ENCODE results near the gene IL12A. TPM values are rescaled to one million over a fixed set of nuclear protein-coding genes. Genes with fewer than 3 reads are reported as not detected.

The IL12A gene
- total RNA-seq, 1 experiment from 2014 or later = not detected

GRCh38 chr3:159964166-159964973 lies 24.3 kb upstream of the IL12A start:
- Histone ChIP-seq H3K4me1 (ENCODE audit: control insufficient read depth, insufficient read depth, low read length) (no peaks in the 10 kb centered on the region), H3K4me3 (ENCODE audit: low read depth in 2 of 2, low read length in 2 of 2) (no peak overlapping the region), H3K9me3 (ENCODE audit: control insufficient read depth, insufficient read depth, low read depth, low read length) (no peaks in the 10 kb centered on the region), H3K36me3 (ENCODE audit: control insufficient read depth, insufficient read depth, low read length) (no peaks in the 10 kb centered on the region), H3K27me3 (ENCODE audit: control insufficient read depth, insufficient read depth, low read length) (no peaks in the 10 kb centered on the region), H3K27ac (ENCODE audit: low read length) (no peak overlapping the region)
- ChIA-PET POLR2A (interaction anchor here (0.7 kb wide), 1 partner anchor 722 kb away, joined by 11 read pairs; no protein-coding TSS in a partner anchor), CTCF (no interaction called here)
- intact Hi-C loops (cut with micrococcal nuclease; ENCODE audit: unreplicated experiment) = no loop called here
- BruUV-seq (replicated peaks) = no TSS peak
- DNase-seq (ENCODE audit: low read depth, low spot score) (peak; percentile 59), ATAC-seq (peak; percentile 65; the same call in 1 of the 2 replicates)
- in situ Hi-C loops (cut with HindIII; ENCODE audit: low pct_unique_long_range_greater_than_20kb, low sequenced_read_pairs) = no loop called here
- TF ChIP-seq SIN3A (IDR thresholded peaks at IDR 0.05; ENCODE audit: borderline replicate concordance, insufficient read depth, low read depth, low read length) = no peak
- no peak for TF ChIP-seq CTCF (IDR thresholded peaks at IDR 0.05)
- no peak for TF ChIP-seq REST (IDR thresholded peaks at IDR 0.05; ENCODE audit: insufficient read depth in 1 of 2, low read depth in 2 of 2, low read length in 1 of 2)
- no peak for TF ChIP-seq TCF7L2 (IDR thresholded peaks at IDR 0.05; ENCODE audit: low read depth, low read length)
- TF ChIP-seq POLR2AphosphoS5 (IDR thresholded peaks at IDR 0.05; ENCODE audit: low read depth, low read length) = no peak

- Histone ChIP-seq H3K4me3 (ENCODE audit: low read depth in 2 of 2, low read length in 2 of 2) (no peak overlapping the region), H3K27ac (ENCODE audit: low read length) (no peak overlapping the region), H3K36me3 (ENCODE audit: control insufficient read depth, insufficient read depth, low read length) (no peaks in the 10 kb centered on the region), H3K9me3 (ENCODE audit: control insufficient read depth, insufficient read depth, low read depth, low read length) (no peaks in the 10 kb centered on the region), H3K4me1 (ENCODE audit: control insufficient read depth, insufficient read depth, low read length) (no peaks in the 10 kb centered on the region), H3K27me3 (ENCODE audit: control insufficient read depth, insufficient read depth, low read length) (peaks cover under 1% of the 10 kb centered on the region)
- TF ChIP-seq POLR2AphosphoS5 (IDR thresholded peaks at IDR 0.05; ENCODE audit: low read depth, low read length) = no peak
- peak in 1 of 2 experiments; percentile 28; a peak in 1 of 4 replicates for TF ChIP-seq REST (IDR thresholded peaks at IDR 0.05; ENCODE audit: insufficient read depth in 1 of 2, low read depth in 2 of 2, low read length in 1 of 2)
- ChIA-PET POLR2A (no interaction called here), CTCF (no interaction called here)
- in situ Hi-C loops (cut with HindIII; ENCODE audit: low pct_unique_long_range_greater_than_20kb, low sequenced_read_pairs) = no loop called here
- DNase-seq (ENCODE audit: low read depth, low spot score) (no peak), ATAC-seq (no peak)
- BruUV-seq (replicated peaks) = no TSS peak
- intact Hi-C loops (cut with micrococcal nuclease; ENCODE audit: unreplicated experiment) = no loop called here
These were observed 17.3 kb upstream of the IL12A start for GRCh38 chr3:159971311-159971710.

Measured in Panc1 (cell line).